ENCODE results near the gene KRT86. TPM values are rescaled to one million over a fixed set of nuclear protein-coding genes. Genes with fewer than 3 reads are reported as not detected.

The KRT86 gene
- total and polyA plus RNA-seq, 2 experiments from 2014 or later = 0.16 TPM; not detected in 1

DNA sequence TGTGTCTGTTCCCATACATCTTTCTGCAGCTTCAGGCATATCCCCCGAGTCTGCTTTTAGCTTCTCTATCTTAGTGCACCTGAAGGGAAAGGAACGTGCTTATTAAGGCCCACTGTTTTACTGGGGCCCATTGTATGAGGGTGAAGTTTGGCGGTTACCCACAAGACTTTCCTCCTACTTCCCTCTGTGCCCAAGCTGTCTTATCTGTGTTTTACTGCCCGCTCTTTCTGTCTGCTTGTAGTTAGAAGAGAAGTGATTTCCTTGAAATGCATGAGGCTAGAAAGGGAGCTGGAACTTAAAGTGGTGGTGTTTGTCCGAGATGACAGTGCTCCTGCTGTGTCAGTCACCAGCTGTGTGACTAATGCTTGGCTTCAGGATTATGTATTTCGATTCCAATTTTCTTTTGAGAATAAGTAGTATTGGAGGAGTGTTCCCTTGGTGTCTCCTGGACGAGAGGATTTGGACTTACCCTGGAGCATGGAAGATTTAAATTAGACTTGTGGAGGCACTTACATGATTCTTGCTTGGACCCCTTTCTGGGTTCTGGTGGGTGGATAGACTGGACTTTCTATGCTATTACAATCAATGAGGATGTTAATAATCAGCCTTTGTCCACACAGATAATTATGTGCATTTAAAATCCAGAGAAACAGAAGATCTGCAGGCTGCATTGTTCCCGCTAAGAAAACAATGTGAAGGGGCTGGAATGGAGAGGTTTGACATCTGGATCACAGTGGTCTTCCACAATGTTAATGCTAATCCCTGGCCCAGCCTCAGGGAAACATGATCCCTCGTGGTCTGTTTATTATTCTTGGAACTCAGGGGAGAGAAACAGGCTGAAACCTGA, 13.9 kb upstream of the KRT86 start (continued):
- TF ChIP-seq, protein P1, sequence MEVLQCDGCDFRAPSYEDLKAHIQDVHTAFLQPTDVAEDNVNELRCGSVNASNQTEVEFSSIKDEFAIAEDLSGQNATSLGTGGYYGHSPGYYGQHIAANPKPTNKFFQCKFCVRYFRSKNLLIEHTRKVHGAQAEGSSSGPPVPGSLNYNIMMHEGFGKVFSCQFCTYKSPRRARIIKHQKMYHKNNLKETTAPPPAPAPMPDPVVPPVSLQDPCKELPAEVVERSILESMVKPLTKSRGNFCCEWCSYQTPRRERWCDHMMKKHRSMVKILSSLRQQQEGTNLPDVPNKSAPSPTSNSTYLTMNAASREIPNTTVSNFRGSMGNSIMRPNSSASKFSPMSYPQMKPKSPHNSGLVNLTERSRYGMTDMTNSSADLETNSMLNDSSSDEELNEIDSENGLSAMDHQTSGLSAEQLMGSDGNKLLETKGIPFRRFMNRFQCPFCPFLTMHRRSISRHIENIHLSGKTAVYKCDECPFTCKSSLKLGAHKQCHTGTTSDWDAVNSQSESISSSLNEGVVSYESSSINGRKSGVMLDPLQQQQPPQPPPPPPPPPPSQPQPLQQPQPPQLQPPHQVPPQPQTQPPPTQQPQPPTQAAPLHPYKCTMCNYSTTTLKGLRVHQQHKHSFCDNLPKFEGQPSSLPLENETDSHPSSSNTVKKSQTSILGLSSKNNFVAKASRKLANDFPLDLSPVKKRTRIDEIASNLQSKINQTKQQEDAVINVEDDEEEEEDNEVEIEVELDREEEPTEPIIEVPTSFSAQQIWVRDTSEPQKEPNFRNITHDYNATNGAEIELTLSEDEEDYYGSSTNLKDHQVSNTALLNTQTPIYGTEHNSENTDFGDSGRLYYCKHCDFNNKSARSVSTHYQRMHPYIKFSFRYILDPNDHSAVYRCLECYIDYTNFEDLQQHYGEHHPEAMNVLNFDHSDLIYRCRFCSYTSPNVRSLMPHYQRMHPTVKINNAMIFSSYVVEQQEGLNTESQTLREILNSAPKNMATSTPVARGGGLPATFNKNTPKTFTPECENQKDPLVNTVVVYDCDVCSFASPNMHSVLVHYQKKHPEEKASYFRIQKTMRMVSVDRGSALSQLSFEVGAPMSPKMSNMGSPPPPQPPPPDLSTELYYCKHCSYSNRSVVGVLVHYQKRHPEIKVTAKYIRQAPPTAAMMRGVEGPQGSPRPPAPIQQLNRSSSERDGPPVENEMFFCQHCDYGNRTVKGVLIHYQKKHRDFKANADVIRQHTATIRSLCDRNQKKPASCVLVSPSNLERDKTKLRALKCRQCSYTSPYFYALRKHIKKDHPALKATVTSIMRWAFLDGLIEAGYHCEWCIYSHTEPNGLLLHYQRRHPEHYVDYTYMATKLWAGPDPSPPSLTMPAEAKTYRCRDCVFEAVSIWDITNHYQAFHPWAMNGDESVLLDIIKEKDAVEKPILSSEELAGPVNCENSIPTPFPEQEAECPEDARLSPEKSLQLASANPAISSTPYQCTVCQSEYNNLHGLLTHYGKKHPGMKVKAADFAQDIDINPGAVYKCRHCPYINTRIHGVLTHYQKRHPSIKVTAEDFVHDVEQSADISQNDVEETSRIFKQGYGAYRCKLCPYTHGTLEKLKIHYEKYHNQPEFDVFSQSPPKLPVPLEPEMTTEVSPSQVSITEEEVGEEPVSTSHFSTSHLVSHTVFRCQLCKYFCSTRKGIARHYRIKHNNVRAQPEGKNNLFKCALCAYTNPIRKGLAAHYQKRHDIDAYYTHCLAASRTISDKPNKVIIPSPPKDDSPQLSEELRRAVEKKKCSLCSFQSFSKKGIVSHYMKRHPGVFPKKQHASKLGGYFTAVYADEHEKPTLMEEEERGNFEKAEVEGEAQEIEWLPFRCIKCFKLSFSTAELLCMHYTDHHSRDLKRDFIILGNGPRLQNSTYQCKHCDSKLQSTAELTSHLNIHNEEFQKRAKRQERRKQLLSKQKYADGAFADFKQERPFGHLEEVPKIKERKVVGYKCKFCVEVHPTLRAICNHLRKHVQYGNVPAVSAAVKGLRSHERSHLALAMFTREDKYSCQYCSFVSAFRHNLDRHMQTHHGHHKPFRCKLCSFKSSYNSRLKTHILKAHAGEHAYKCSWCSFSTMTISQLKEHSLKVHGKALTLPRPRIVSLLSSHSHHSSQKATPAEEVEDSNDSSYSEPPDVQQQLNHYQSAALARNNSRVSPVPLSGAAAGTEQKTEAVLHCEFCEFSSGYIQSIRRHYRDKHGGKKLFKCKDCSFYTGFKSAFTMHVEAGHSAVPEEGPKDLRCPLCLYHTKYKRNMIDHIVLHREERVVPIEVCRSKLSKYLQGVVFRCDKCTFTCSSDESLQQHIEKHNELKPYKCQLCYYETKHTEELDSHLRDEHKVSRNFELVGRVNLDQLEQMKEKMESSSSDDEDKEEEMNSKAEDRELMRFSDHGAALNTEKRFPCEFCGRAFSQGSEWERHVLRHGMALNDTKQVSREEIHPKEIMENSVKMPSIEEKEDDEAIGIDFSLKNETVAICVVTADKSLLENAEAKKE (CRISPR knock-in tag; IDR thresholded peaks at IDR 0.05) = no peak
- no peak for TF ChIP-seq NANOG (IDR thresholded peaks at IDR 0.05; ENCODE audit: borderline replicate concordance)
- TF ChIP-seq EZH2 (IDR thresholded peaks at IDR 0.05; ENCODE audit: low read depth, unreplicated experiment) = no peak

DNA sequence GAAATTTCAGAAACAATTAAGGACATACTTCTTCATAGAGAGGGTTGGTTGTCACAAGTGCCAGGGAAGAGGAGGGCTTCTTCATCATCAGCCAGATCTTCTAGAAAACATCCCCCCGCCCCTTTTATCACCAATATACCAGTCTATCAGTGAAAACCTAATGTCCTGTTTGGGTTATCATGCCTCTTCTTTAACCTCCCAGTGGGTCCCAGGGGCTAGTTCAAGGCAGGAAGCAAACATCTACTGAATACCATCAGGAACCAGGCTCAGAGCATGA, 13.3 kb upstream of the KRT86 start:
- H3K27me3 ChIP-seq (ENCODE audit: insufficient read depth) = peaks cover 41% of the 10 kb centered on the region
- H4K20me1 ChIP-seq (replicated peaks; ENCODE audit: insufficient read depth) = no peaks in the 10 kb centered on the region; the same call in 1 of the 2 replicates
- Mint-ChIP-seq H3K27ac (no peak overlapping the region), H3K9me3 (peaks cover 36% of the 10 kb centered on the region), H3K27me3 (ENCODE audit: insufficient read depth, low read depth, poor library complexity) (peaks cover 36% of the 10 kb centered on the region), H3K36me3 (ENCODE audit: low read depth) (peaks cover 4% of the 10 kb centered on the region; the same call in 1 of the 3 replicates), H3K4me3 (no peak overlapping the region), H3K4me1 (peaks cover 7% of the 10 kb centered on the region)
- DNase-seq (ENCODE audit: low spot score) (no peak), ATAC-seq (no peak)
- no peaks in the 10 kb centered on the region for H3K4me1 ChIP-seq (ENCODE audit: insufficient read depth)
- no peaks in the 10 kb centered on the region for H3F3A ChIP-seq (replicated peaks; ENCODE audit: low read depth)
- no peaks in the 10 kb centered on the region; the same call in 1 of the 2 replicates for H3K9me2 ChIP-seq (ENCODE audit: insufficient read depth)
- no peak overlapping the region for H3K4me2 ChIP-seq
- no peaks in the 10 kb centered on the region for H3K79me2 ChIP-seq (replicated peaks; ENCODE audit: insufficient read depth)
- H3K4me3 ChIP-seq = no peak overlapping the region
- H2AFZ ChIP-seq = no peak overlapping the region
- H3K36me3 ChIP-seq (ENCODE audit: insufficient read depth) = no peaks in the 10 kb centered on the region
- H3K27ac ChIP-seq (ENCODE audit: low read depth) = no peak overlapping the region
- TF ChIP-seq CREB1 (CRISPR knock-in tag; IDR thresholded peaks at IDR 0.05; ENCODE audit: low read depth) (no peak), NANOG (IDR thresholded peaks at IDR 0.05; ENCODE audit: borderline replicate concordance) (no peak), ZNF114 (CRISPR knock-in tag; IDR thresholded peaks at IDR 0.05) (no peak), STAT1 (IDR thresholded peaks at IDR 0.05; ENCODE audit: unreplicated experiment) (no peak), JUNB (IDR thresholded peaks at IDR 0.05; ENCODE audit: unreplicated experiment) (no peak)
- TF ChIP-seq, protein P2, sequence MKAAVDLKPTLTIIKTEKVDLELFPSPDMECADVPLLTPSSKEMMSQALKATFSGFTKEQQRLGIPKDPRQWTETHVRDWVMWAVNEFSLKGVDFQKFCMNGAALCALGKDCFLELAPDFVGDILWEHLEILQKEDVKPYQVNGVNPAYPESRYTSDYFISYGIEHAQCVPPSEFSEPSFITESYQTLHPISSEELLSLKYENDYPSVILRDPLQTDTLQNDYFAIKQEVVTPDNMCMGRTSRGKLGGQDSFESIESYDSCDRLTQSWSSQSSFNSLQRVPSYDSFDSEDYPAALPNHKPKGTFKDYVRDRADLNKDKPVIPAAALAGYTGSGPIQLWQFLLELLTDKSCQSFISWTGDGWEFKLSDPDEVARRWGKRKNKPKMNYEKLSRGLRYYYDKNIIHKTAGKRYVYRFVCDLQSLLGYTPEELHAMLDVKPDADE (IDR thresholded peaks at IDR 0.05) = no peak
- TF ChIP-seq, protein P1 (CRISPR knock-in tag; IDR thresholded peaks at IDR 0.05) = no peak
